Thymus (tissue), 11 donors: ENCODE measurements around the gene CACUL1. TPM values are rescaled to one million over a fixed set of nuclear protein-coding genes. Genes with fewer than 3 reads are reported as not detected.

Experiments
- DNase-seq, 9 donors: peaks; one replicate each; pipeline ENCODE4 v3.0.0-alpha.2; 2013; ENCODE audit warnings: low spot score in 9 of 9, low read depth in 6 of 9, missing footprints in 1 of 9
- H3K27ac ChIP-seq, 2 donors: one replicate each; pipeline ENCODE4 v1.5.1; 2013; ENCODE audit warnings: control low read depth in 1 of 2, low read depth in 1 of 2, low read length in 1 of 2, mild to moderate bottlenecking in 1 of 2, moderate library complexity in 1 of 2
- H3K27me3 ChIP-seq, 2 donors: one replicate each; pipeline ENCODE4 v1.5.1; 2013; ENCODE audit warnings: low read length in 1 of 2; ENCODE audit not compliant: control insufficient read depth in 2 of 2, insufficient read depth in 1 of 2
- H3K36me3 ChIP-seq, 2 donors: one replicate each; pipeline ENCODE4 v1.5.1; 2013; ENCODE audit warnings: low read length in 1 of 2, mild to moderate bottlenecking in 1 of 2, moderate library complexity in 1 of 2; ENCODE audit not compliant: control insufficient read depth in 2 of 2, insufficient read depth in 2 of 2
- H3K4me1 ChIP-seq, 2 donors: one replicate each; pipeline ENCODE4 v1.5.1; 2013; ENCODE audit warnings: low read length in 2 of 2; ENCODE audit not compliant: control insufficient read depth in 2 of 2, insufficient read depth in 2 of 2
- H3K4me3 ChIP-seq, 2 donors: one replicate each; pipeline ENCODE4 v1.5.1; 2013; ENCODE audit warnings: low read length in 2 of 2, control low read depth in 1 of 2, mild to moderate bottlenecking in 1 of 2
- H3K9me3 ChIP-seq, 2 donors: one replicate each; pipeline ENCODE4 v1.5.1; 2013; ENCODE audit warnings: low read length in 1 of 2, mild to moderate bottlenecking in 1 of 2; ENCODE audit not compliant: control insufficient read depth in 2 of 2, insufficient read depth in 1 of 2
- WGBS: extraction: QIAGEN DNeasy Blood & Tissue Kit; methylation state at CpG from one replicate; pipeline ENCODE4 v1.1.7; 2013; 5-methylcytosine and 5-hydroxymethylcytosine counted together
- polyA plus RNA-seq: library from polyadenylated mRNA; stranded (reverse); fragments of 200-250 nt; gene quantifications from one replicate; pipeline ENCODE4 v1.2.3, GENCODE V29; 2013
- total RNA-seq: library from RNA; stranded (reverse); fragments of 120-200 nt; gene quantifications from one replicate; pipeline ENCODE4 v1.2.4, GENCODE V29; 2013
- donor health status: healthy.

CACUL1 gene
- total and polyA plus RNA-seq, 2 donors: 9.9 to 15.4 TPM

- no peaks in the 10 kb centered on the region for H3K27me3 ChIP-seq
- H3K36me3 ChIP-seq: peaks cover 0 to 9% of the 10 kb centered on the region in 2 donors
- H3K9me3 ChIP-seq: no peaks in the 10 kb centered on the region
- DNase-seq: peak in 1 of 9 donors; percentile 21
- peaks cover 21 to 28% of the 10 kb centered on the region in 2 donors for H3K4me1 ChIP-seq
- no peak overlapping the region for H3K27ac ChIP-seq
- 65% methylated on average over 7 of the region's 7 CpGs for WGBS
- H3K4me3 ChIP-seq: no peak overlapping the region
These were observed 23.9 kb downstream of the CACUL1 start for GRCh38 chr10:118730756-118731456.

GRCh38 chr10:118729641-118730258 lies 25.0 kb downstream of the CACUL1 start:
- no peak overlapping the region for H3K4me3 ChIP-seq
- H3K4me1 ChIP-seq: peaks cover 21 to 28% of the 10 kb centered on the region in 2 donors
- no peaks in the 10 kb centered on the region for H3K27me3 ChIP-seq
- H3K9me3 ChIP-seq: no peaks in the 10 kb centered on the region
- peaks cover 0 to 10% of the 10 kb centered on the region in 2 donors for H3K36me3 ChIP-seq
- H3K27ac ChIP-seq: peak overlapping the region in 1 of 2 donors; percentile 50
- 50% methylated on average over 2 of the region's 2 CpGs for WGBS
- peak in 2 of 9 donors; percentile 34 to 58 for DNase-seq

- Histone ChIP-seq H3K27ac (peak overlapping the region in 1 of 2 donors; percentile 26), H3K9me3 (no peaks in the 10 kb centered on the region), H3K27me3 (no peaks in the 10 kb centered on the region), H3K36me3 (peaks cover 0 to 11% of the 10 kb centered on the region in 2 donors), H3K4me1 (peaks cover 21 to 28% of the 10 kb centered on the region in 2 donors), H3K4me3 (no peak overlapping the region)
- WGBS: 82% methylated on average over 3 of the region's 3 CpGs
- DNase-seq: no peak
These were observed 25.6 kb downstream of the CACUL1 start for GRCh38 chr10:118729200-118729599.

GRCh38 chr10:118725886-118726500 lies 28.8 kb downstream of the CACUL1 start:
- 91% methylated on average over 4 of the region's 4 CpGs for WGBS
- H3K36me3 ChIP-seq: peaks cover 0 to 12% of the 10 kb centered on the region in 2 donors
- no peak overlapping the region for H3K27ac ChIP-seq
- no peaks in the 10 kb centered on the region for H3K27me3 ChIP-seq
- peaks cover 5 to 10% of the 10 kb centered on the region in 2 donors for H3K4me1 ChIP-seq
- DNase-seq: no peak
- H3K9me3 ChIP-seq: no peaks in the 10 kb centered on the region
- no peak overlapping the region for H3K4me3 ChIP-seq

- WGBS: 91% methylated on average over 6 of the region's 6 CpGs
- Histone ChIP-seq H3K27ac (no peak overlapping the region), H3K27me3 (no peaks in the 10 kb centered on the region), H3K36me3 (peaks cover 0 to 12% of the 10 kb centered on the region in 2 donors), H3K4me1 (no peaks in the 10 kb centered on the region), H3K9me3 (no peaks in the 10 kb centered on the region), H3K4me3 (no peak overlapping the region)
- DNase-seq: no peak
These were observed 31.3 kb downstream of the CACUL1 start for GRCh38 chr10:118723466-118723865.

GRCh38 chr10:118721539-118721876 lies 33.3 kb downstream of the CACUL1 start:
- no peaks in the 10 kb centered on the region for H3K9me3 ChIP-seq
- no peaks in the 10 kb centered on the region for H3K27me3 ChIP-seq
- H3K4me1 ChIP-seq: no peaks in the 10 kb centered on the region
- H3K4me3 ChIP-seq: no peak overlapping the region
- no peak for DNase-seq
- H3K27ac ChIP-seq: no peak overlapping the region
- H3K36me3 ChIP-seq: peaks cover 0 to 13% of the 10 kb centered on the region in 2 donors
- 77% methylated on average over 3 of the region's 3 CpGs for WGBS

- WGBS: 41% methylated on average over 3 of the region's 3 CpGs
- H3K27ac ChIP-seq: no peak overlapping the region
- no peaks in the 10 kb centered on the region for H3K4me1 ChIP-seq
- no peak overlapping the region for H3K4me3 ChIP-seq
- H3K27me3 ChIP-seq: no peaks in the 10 kb centered on the region
- DNase-seq: peak in 8 of 9 donors; percentile 43 to 80 (median 67)
- H3K36me3 ChIP-seq: peaks cover 0 to 7% of the 10 kb centered on the region in 2 donors
- no peaks in the 10 kb centered on the region for H3K9me3 ChIP-seq
These were observed 33.9 kb downstream of the CACUL1 start for GRCh38 chr10:118720685-118721538.

- no peaks in the 10 kb centered on the region for H3K9me3 ChIP-seq
- H3K4me1 ChIP-seq: peaks cover 0 to 4% of the 10 kb centered on the region in 2 donors
- no peak for DNase-seq
- no peak overlapping the region for H3K27ac ChIP-seq
- peaks cover 6 to 8% of the 10 kb centered on the region in 2 donors for H3K36me3 ChIP-seq
- 94% methylated on average over 3 of the region's 3 CpGs for WGBS
- H3K4me3 ChIP-seq: no peak overlapping the region
- no peaks in the 10 kb centered on the region for H3K27me3 ChIP-seq
These were observed 40.4 kb downstream of the CACUL1 start for GRCh38 chr10:118714366-118714765.
